Adrenal gland (tissue), 12 donors: ENCODE results near the gene VEGFD. TPM values are rescaled to one million over a fixed set of nuclear protein-coding genes. Genes with fewer than 3 reads are reported as not detected.

Experiments used
- DNase-seq, 7 donors: peaks; one replicate each; pipeline ENCODE4 v3.0.0-alpha.2; 2019 to 2020
- H3K27ac ChIP-seq, 5 donors: fragments of 200-600 bp; sonication (generic) in 4 of 5; 1 replicate in 3 of 5; 2 replicates in 2 of 5; pipeline versions ENCODE4 v1.5.1 to v1.8.0; 2016 to 2020; ENCODE audit warnings: mild to moderate bottlenecking in 1 of 5
- H3K27me3 ChIP-seq: fragments of 200-600 bp; 2 replicates; pipeline ENCODE4 v1.8.0; 2021
- H3K36me3 ChIP-seq, 2 donors: fragments of 200-600 bp; replicated peaks in 1 of 2; 1 replicate in 1 of 2; 2 replicates in 1 of 2; pipeline versions ENCODE4 v1.5.1 to v1.8.0; 2018 to 2022
- H3K4me1 ChIP-seq, 2 donors: fragments of 200-600 bp; replicated peaks in 1 of 2; 1 replicate in 1 of 2; 2 replicates in 1 of 2; pipeline versions ENCODE4 v1.5.1 to v1.8.0; 2018 to 2021
- H3K4me3 ChIP-seq, 4 donors: fragments of 200-600 bp; sonication (generic) in 3 of 4; one replicate each; pipeline ENCODE4 v1.5.1; 2016 to 2018
- H3K9me3 ChIP-seq, 3 donors: fragments of 200-600 bp; sonication (generic) in 1 of 3; replicated peaks in 1 of 3; 1 replicate in 2 of 3; 2 replicates in 1 of 3; pipeline versions ENCODE4 v1.5.1 to v1.8.0; 2016 to 2021
- POLR2A ChIP-seq, 2 donors: fragments of 450-650 bp; IDR thresholded peaks; one replicate each; pipeline ENCODE4 v1.6.1; 2017; ENCODE audit warnings: antibody characterized with exemption in 2 of 2, mild to moderate bottlenecking in 2 of 2, moderate library complexity in 1 of 2
- WGBS, 4 donors: extraction: QIAGEN DNeasy Blood & Tissue Kit in 2 of 4; methylation state at CpG; one replicate each; pipeline versions ENCODE4 v1.1.5 to v1.1.7; 2013 to 2017; 5-methylcytosine and 5-hydroxymethylcytosine counted together
- intact Hi-C, 2 donors: fragments of 100-400 bp; cut with DNase I; formaldehyde crosslinking; loops; one replicate each; pipeline versions ENCODE4 v1.14.1 to v1.15.0; 2022 to 2023
- polyA plus RNA-seq, 3 donors: library from polyadenylated mRNA; stranded (reverse); fragments of 200-250 nt in 2 of 3; fragments of 350-450 nt in 1 of 3; fragmentation: Illumina TruSeq in 1 of 3; extraction: RNeasy Lipid Tissue Mini Kit (QIAGEN cat#74804) in 1 of 3; gene quantifications; one replicate each; pipeline ENCODE4 v1.2.3, GENCODE V29; 2013 to 2014
- total RNA-seq, 9 donors: library from RNA; depleted of rRNA in 4 of 9; stranded (reverse); fragments of >200 nt in 4 of 9; fragments of 120-200 nt in 1 of 9; fragmentation: NEBNext Ultra II Directional in 1 of 9; extraction: Animal tissue kit (Norgen Biotek cat#: 25700) in 1 of 9; gene quantifications; one replicate each; pipeline versions ENCODE4 v1.1.0 to v1.2.4, GENCODE V29; 2013 to 2023
- TF ChIP-seq, protein P1 (sequence below), 6 experiments: fragments of 450-650 bp in 4 of 6; fragments of 200-600 bp in 2 of 6; sonication (generic) in 1 of 6; IDR thresholded peaks; 1 replicate in 5 of 6; 2 replicates in 1 of 6; pipeline versions ENCODE4 v1.5.1 to v1.8.0; 2016 to 2021; ENCODE audit warnings: antibody characterized with exemption in 6 of 6, mild to moderate bottlenecking in 2 of 6, moderate library complexity in 1 of 6
- donor health status: healthy with polysubstance abuse.
- donor health status: Bipolar disorder and iron deficiency.
- donor health status: DM: yes; HTN: yes; CAD: no.
- donor health status: DM: no; HTN: no; CAD: no.
- donor health status: DM: no; HTN: no; CAD: no.
- donor health status: DM: yes; HTN: yes; CAD: no.

Gene VEGFD
- total and polyA plus RNA-seq, 12 donors, result 0.86 to 23.4 (median 11.4) TPM

DNA sequence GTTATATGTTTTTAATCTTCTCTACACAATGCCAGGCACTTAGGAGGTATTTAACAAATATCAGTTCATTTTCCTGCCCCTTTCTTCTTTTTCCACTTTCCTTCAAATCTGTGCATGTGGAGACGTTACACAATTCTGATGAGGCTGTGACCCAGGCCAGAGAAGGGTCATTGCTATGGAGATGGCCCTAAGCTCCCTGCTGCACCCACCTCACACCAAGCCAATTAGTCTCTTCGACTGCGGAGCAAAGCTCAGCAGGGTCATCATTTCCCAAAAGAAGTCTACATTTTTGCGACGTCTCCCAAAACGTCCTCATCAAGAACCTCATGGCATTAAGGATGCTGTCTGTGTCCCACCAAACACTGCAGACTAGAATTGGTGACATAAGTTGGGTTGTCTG, 28.9 kb upstream of the VEGFD start:
- no peak for DNase-seq
- no peaks in the 10 kb centered on the region for H3K36me3 ChIP-seq
- 59 to 84% (median 69%) methylated on average over 3 to 6 of the region's 6 CpGs for WGBS, 4 donors
- no peaks in the 10 kb centered on the region for H3K27me3 ChIP-seq
- H3K4me1 ChIP-seq, result no peaks in the 10 kb centered on the region
- intact Hi-C loops, result no loop called here
- H3K27ac ChIP-seq, result no peak overlapping the region
- H3K9me3 ChIP-seq, result peaks cover 0 to 6% (median 0%) of the 10 kb centered on the region in 3 donors
- TF ChIP-seq POLR2A (IDR thresholded peaks at IDR 0.05), result no peak
- TF ChIP-seq, protein P1, sequence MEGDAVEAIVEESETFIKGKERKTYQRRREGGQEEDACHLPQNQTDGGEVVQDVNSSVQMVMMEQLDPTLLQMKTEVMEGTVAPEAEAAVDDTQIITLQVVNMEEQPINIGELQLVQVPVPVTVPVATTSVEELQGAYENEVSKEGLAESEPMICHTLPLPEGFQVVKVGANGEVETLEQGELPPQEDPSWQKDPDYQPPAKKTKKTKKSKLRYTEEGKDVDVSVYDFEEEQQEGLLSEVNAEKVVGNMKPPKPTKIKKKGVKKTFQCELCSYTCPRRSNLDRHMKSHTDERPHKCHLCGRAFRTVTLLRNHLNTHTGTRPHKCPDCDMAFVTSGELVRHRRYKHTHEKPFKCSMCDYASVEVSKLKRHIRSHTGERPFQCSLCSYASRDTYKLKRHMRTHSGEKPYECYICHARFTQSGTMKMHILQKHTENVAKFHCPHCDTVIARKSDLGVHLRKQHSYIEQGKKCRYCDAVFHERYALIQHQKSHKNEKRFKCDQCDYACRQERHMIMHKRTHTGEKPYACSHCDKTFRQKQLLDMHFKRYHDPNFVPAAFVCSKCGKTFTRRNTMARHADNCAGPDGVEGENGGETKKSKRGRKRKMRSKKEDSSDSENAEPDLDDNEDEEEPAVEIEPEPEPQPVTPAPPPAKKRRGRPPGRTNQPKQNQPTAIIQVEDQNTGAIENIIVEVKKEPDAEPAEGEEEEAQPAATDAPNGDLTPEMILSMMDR (IDR thresholded peaks at IDR 0.05), result no peak
- H3K4me3 ChIP-seq, result no peak overlapping the region

GRCh38 chrX:15410947-15411346, 26.7 kb upstream of the VEGFD start:
- Histone ChIP-seq H3K36me3 (no peaks in the 10 kb centered on the region), H3K27ac (no peak overlapping the region), H3K4me3 (no peak overlapping the region), H3K27me3 (no peaks in the 10 kb centered on the region), H3K4me1 (no peaks in the 10 kb centered on the region), H3K9me3 (no peaks in the 10 kb centered on the region)
- intact Hi-C loops, result no loop called here
- no peak for TF ChIP-seq POLR2A (IDR thresholded peaks at IDR 0.05)
- TF ChIP-seq, protein P1 (IDR thresholded peaks at IDR 0.05), result no peak
- 47 to 83% (median 72%) methylated on average over 2 of the region's 2 CpGs for WGBS, 4 donors
- no peak for DNase-seq

DNA sequence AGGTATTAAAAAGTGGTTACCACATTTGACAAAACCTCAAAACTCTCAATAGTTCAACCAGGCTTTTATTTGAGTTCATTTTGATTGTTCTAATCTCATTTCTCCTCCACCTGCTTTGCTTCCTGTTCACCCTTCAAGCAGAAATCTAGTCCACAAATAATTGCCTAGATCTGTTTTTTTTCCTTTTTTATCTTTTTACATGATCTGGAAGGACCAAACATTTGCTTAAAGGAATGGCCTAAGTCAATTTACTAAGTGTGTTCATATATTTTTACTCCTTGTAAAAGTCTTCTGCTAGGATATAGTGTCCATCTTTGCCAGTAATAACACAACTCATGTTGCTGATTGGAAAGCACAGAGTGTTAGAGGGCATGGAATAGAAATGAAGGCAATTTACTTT, 26.2 kb upstream of the VEGFD start:
- Histone ChIP-seq H3K27ac (no peak overlapping the region), H3K4me1 (peaks cover 0 to 3% of the 10 kb centered on the region in 2 donors), H3K36me3 (no peaks in the 10 kb centered on the region), H3K27me3 (no peaks in the 10 kb centered on the region), H3K4me3 (no peak overlapping the region), H3K9me3 (no peaks in the 10 kb centered on the region)
- intact Hi-C loops, result no loop called here
- no peak for DNase-seq
- no peak for TF ChIP-seq POLR2A (IDR thresholded peaks at IDR 0.05)
- TF ChIP-seq, protein P1 (IDR thresholded peaks at IDR 0.05), result no peak

- H3K36me3 ChIP-seq, result no peaks in the 10 kb centered on the region
- peak overlapping the region in 1 of 5 donors; percentile 57 for H3K27ac ChIP-seq
- TF ChIP-seq, protein P1 (IDR thresholded peaks at IDR 0.05), result no peak
- TF ChIP-seq POLR2A (IDR thresholded peaks at IDR 0.05), result no peak
- H3K4me3 ChIP-seq, result no peak overlapping the region
- intact Hi-C loops, result no loop called here
- peaks cover 6 to 31% of the 10 kb centered on the region in 2 donors for H3K4me1 ChIP-seq
- no peaks in the 10 kb centered on the region for H3K27me3 ChIP-seq
- H3K9me3 ChIP-seq, result no peaks in the 10 kb centered on the region
- DNase-seq, result no peak
- 65 to 86% (median 71%) methylated on average over 3 of the region's 3 CpGs for WGBS, 4 donors
Observed at GRCh38 chrX:15405846-15406245, 21.6 kb upstream of the VEGFD start.
